Body of pancreas (tissue), 4 donors: ENCODE data around the gene ABR. TPM values are rescaled to one million over a fixed set of nuclear protein-coding genes. Genes with fewer than 3 reads are reported as not detected.
"Not testable (repeated sequence)": the region's sequence is repeated elsewhere in the genome, so short reads cannot be mapped to it uniquely, and the experiment has no call there.

Source experiments
- ATAC-seq: fragments of 150-250 bp; one replicate; pipeline ENCODE4 v1.9.1; 2016
- DNase-seq, 4 donors: peaks; one replicate each; pipeline ENCODE4 v3.0.0-alpha.2; 2019
- H3K27ac ChIP-seq, 4 donors: fragments of 200-600 bp; sonication (generic); 1 replicate in 3 of 4; 2 replicates in 1 of 4; pipeline versions ENCODE4 v1.5.1 to v1.6.1; 2016 to 2019; ENCODE audit warnings: mild to moderate bottlenecking in 1 of 4, mixed read lengths in 1 of 4, moderate library complexity in 1 of 4
- H3K27me3 ChIP-seq, 2 donors: fragments of 200-600 bp; sonication (generic); one replicate each; pipeline ENCODE4 v1.6.0; 2016; ENCODE audit warnings: mild to moderate bottlenecking in 1 of 2
- H3K36me3 ChIP-seq, 2 donors: fragments of 200-600 bp; sonication (generic); replicated peaks in 1 of 2; 2 replicates each; pipeline ENCODE4 v1.5.1; 2016; ENCODE audit warnings: low read depth in 2 of 2; ENCODE audit not compliant: insufficient read depth in 1 of 2
- H3K4me1 ChIP-seq: fragments of 200-600 bp; sonication (generic); one replicate; pipeline ENCODE4 v1.6.0; 2016
- H3K4me3 ChIP-seq, 2 donors: fragments of 200-600 bp; sonication (generic); 1 replicate in 1 of 2; 2 replicates in 1 of 2; pipeline ENCODE4 v1.5.1; 2016 to 2019
- H3K9me3 ChIP-seq, 3 donors: fragments of 200-600 bp; sonication (generic); 1 replicate in 2 of 3; 2 replicates in 1 of 3; pipeline ENCODE4 v1.5.1; 2016
- POLR2A ChIP-seq, 3 donors: fragments of 450-650 bp; IDR thresholded peaks; one replicate each; pipeline ENCODE4 v1.6.1; 2016; ENCODE audit warnings: antibody characterized with exemption in 3 of 3, mild to moderate bottlenecking in 2 of 3
- WGBS, 2 donors: methylation state at CpG; one replicate each; pipeline ENCODE4 v1.1.5; 2017; 5-methylcytosine and 5-hydroxymethylcytosine counted together
- intact Hi-C: fragments of 100-400 bp; cut with DNase I; formaldehyde crosslinking; loops from one replicate; pipeline ENCODE4 v1.15.1; 2023
- total RNA-seq, 2 donors: library from RNA; depleted of rRNA; stranded (reverse); fragments of >200 nt; gene quantifications; one replicate each; pipeline ENCODE4 v1.1.0, GENCODE V29; 2016
- TF ChIP-seq, protein P1 (sequence below), 7 experiments: fragments of 450-650 bp in 4 of 7; fragments of 200-600 bp in 3 of 7; sonication (generic) in 3 of 7; IDR thresholded peaks; one replicate each; pipeline ENCODE4 v1.5.1; 2016 to 2019; ENCODE audit warnings: antibody characterized with exemption in 7 of 7

ABR gene
- total RNA-seq, 2 donors from 2014 or later = 32.4 to 46.8 TPM

DNA sequence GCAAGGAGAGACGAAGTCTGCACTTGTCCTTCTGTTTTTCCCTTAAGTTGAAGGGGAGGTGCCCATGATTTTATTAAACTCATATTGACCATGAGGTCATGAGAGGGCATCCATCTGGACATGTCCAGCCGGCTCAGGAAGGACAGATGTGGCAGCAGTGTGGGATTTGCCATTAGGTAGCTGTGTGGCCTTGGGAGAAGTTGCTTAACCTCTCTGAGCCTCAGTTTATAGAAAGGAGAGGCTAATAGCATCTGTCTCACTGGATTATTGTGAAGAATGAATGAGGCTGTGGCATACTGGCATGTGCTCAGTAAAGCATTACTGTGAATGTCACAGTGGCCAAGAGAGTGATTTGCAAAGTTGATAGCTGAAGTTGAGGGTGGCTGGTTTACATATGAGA is 181.7 kb downstream of the ABR start:
- no peak for DNase-seq
- peaks cover 14% of the 10 kb centered on the region for H3K4me1 ChIP-seq
- no peaks in the 10 kb centered on the region for H3K27me3 ChIP-seq
- ATAC-seq = no peak
- no peak overlapping the region for H3K27ac ChIP-seq
- intact Hi-C loops = no loop called here
- no peak for TF ChIP-seq POLR2A (IDR thresholded peaks at IDR 0.05)
- TF ChIP-seq, protein P1, sequence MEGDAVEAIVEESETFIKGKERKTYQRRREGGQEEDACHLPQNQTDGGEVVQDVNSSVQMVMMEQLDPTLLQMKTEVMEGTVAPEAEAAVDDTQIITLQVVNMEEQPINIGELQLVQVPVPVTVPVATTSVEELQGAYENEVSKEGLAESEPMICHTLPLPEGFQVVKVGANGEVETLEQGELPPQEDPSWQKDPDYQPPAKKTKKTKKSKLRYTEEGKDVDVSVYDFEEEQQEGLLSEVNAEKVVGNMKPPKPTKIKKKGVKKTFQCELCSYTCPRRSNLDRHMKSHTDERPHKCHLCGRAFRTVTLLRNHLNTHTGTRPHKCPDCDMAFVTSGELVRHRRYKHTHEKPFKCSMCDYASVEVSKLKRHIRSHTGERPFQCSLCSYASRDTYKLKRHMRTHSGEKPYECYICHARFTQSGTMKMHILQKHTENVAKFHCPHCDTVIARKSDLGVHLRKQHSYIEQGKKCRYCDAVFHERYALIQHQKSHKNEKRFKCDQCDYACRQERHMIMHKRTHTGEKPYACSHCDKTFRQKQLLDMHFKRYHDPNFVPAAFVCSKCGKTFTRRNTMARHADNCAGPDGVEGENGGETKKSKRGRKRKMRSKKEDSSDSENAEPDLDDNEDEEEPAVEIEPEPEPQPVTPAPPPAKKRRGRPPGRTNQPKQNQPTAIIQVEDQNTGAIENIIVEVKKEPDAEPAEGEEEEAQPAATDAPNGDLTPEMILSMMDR (IDR thresholded peaks at IDR 0.05) = no peak
- 20 to 35% methylated on average over 2 of the region's 2 CpGs for WGBS, 2 donors
- H3K9me3 ChIP-seq = no peaks in the 10 kb centered on the region
- H3K4me3 ChIP-seq = no peak overlapping the region
- no peaks in the 10 kb centered on the region for H3K36me3 ChIP-seq

DNA sequence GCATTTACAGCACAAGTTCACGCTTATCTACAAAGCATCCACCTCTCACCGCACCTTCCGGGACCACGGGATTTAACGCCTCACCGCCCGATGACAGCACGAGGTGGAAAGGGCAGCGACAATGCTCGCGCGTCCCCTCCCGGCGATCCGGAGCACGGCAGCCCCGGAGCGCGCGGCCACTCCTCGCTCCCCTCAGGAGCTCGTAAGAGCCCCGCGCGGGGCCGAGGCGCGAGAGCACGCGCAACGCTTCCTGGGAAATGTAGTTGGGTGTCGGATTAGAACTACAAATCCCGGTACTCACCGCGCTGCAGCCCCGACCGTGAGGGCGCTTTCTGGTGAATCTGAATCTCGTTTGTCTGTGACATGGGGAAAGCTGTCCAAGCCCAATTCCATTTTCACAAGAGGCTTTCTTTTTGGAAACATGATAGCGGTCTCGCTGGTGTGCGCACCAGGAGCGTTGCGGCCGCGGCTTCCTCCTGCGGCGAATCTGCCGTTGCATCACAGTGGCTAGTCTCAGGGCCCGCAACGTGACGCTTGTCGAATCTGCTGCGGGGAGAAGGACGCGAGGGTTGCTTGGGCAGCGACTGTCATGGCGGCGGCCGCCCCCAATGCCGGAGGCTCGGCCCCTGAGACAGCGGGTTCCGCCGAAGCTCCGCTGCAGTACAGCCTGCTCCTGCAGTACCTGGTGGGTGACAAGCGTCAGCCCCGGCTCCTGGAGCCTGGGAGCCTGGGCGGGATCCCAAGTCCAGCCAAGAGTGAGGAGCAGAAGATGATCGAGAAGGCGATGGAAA is 183.0 kb downstream of the ABR start, which contains the start of gene TIMM22:
TIMM22 (plus strand) TSS at position 576 of the 791 bp plus-strand sequence; CDS start at position 590, 14 bp downstream.
- TF ChIP-seq, protein P1 (IDR thresholded peaks at IDR 0.05) = peak; percentile 90 to 99 (median 96)
- peak; percentile 40 to 86 (median 83) for TF ChIP-seq POLR2A (IDR thresholded peaks at IDR 0.05)
- Histone ChIP-seq H3K4me1 (peaks cover 14% of the 10 kb centered on the region), H3K36me3 (no peaks in the 10 kb centered on the region), H3K27ac (peak within 1 kb of the TSS; percentile 76 to 96 (median 84)), H3K9me3 (no peaks in the 10 kb centered on the region), H3K27me3 (no peaks in the 10 kb centered on the region), H3K4me3 (peak within 1 kb of the TSS; percentile 79 to 98)
- WGBS, 2 donors = 0% methylated on average over 10 to 71 of the region's 71 CpGs
- ATAC-seq (peak; percentile 97), DNase-seq (peak; percentile 90 to 94 (median 94))
- intact Hi-C loops = no loop called here

DNA sequence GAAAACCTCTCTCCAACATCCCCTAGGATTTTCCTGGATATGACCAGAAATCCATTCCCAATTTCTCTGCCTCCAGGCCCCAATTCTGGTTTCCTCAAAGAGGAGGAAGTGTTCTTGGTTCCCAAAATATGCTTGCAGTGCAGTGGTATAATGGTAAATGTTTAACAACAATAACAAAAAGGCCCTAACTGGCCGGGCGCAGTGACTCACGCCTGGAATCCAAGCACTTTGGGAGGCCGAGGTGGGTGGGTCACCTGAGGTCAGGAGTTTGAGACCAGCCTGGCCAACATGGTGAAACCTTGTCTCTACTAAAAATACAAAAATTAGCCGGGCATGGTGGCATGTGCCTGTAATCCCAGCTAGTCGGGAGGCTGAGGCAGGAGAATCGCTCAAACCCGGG is 184.5 kb downstream of the ABR start:
- H3K27ac ChIP-seq = peak overlapping the region in 2 of 4 donors; percentile 61 to 96
- 61 to 74% methylated on average over 8 of the region's 8 CpGs for WGBS, 2 donors

DNA sequence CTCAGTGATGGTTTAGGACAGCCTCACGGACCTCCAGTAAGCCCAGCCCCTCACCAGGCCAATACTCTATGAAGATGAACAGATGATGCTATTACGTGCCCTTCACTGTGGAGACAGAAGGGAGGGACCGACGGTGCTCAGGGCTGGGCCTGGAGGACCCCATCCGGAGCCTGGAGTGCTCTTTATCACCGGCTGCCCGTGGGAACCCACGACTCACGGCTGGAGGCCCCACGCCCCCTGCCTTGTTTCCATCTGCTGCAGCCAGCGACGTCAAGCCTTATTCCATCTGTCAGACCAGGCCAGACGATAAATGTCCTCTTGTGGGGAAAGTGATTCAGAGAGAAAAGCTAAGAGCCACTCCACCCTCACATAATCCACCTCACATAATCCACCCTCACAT is 186.8 kb downstream of the ABR start:
- TF ChIP-seq, protein P1 (IDR thresholded peaks at IDR 0.05) = no peak
- no peak for TF ChIP-seq POLR2A (IDR thresholded peaks at IDR 0.05)
- ATAC-seq (no peak), DNase-seq (no peak)
- no peak overlapping the region for H3K4me3 ChIP-seq
- peaks cover 5% of the 10 kb centered on the region for H3K4me1 ChIP-seq
- no peaks in the 10 kb centered on the region for H3K36me3 ChIP-seq
- intact Hi-C loops = no loop called here
- 69 to 76% methylated on average over 10 to 13 of the region's 13 CpGs for WGBS, 2 donors
- no peaks in the 10 kb centered on the region for H3K9me3 ChIP-seq
- H3K27me3 ChIP-seq = no peaks in the 10 kb centered on the region
- H3K27ac ChIP-seq = no peak overlapping the region

More for the DNA sequence above, 184.5 kb downstream of the ABR start:
- H3K27me3 ChIP-seq, intact Hi-C loops, ATAC-seq, H3K36me3 ChIP-seq, H3K9me3 ChIP-seq, H3K4me3 ChIP-seq: not testable (repeated sequence)
- peaks cover 14% of the 10 kb centered on the region for H3K4me1 ChIP-seq
- peak in 1 of 4 donors; percentile 35 for DNase-seq

DNA sequence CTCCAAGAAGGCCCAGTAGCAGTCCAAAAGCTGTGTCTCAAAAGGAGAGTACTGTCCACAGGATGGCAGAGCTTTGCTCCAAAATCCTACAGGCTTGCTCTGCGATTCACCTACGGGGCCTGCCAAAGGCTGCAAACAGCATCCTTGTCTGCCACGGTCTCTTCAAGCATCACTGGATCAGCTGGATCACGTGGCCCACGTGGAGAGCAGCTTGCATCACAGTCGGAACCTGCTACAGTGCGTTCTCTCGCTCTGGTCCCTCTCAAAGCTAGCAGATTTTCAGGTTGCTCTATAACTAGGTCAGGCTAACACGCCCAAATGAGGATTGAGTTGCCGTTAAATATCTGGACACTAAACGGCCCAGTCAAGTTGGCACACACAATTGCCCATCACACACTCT is 191.2 kb downstream of the ABR start:
- no peaks in the 10 kb centered on the region for H3K36me3 ChIP-seq
- WGBS, 2 donors = 88 to 91% methylated on average over 9 to 11 of the region's 11 CpGs
- no peak for DNase-seq
- no peaks in the 10 kb centered on the region for H3K9me3 ChIP-seq
- intact Hi-C loops = loop anchor here (5.0 kb wide), 1 partner anchor 186 kb away; no protein-coding TSS in a partner anchor
- no peak for TF ChIP-seq POLR2A (IDR thresholded peaks at IDR 0.05)
- TF ChIP-seq, protein P1 (IDR thresholded peaks at IDR 0.05) = no peak
- H3K27me3 ChIP-seq = no peaks in the 10 kb centered on the region
- no peak for ATAC-seq
- H3K27ac ChIP-seq = no peak overlapping the region
- no peak overlapping the region for H3K4me3 ChIP-seq
- no peaks in the 10 kb centered on the region for H3K4me1 ChIP-seq
